B cell (primary cell): ENCODE data around the gene MICU1.

Source experiments
- EZH2 ChIP-seq: IDR thresholded peaks from 2 replicates; pipeline ENCODE4 v1.6.1; 2012; ENCODE audit warnings: borderline replicate concordance, low read depth, mild to moderate bottlenecking, moderate library complexity, low read length; ENCODE audit not compliant: insufficient read depth, poor library complexity, severe bottlenecking
- TF ChIP-seq, protein P1 (sequence below): fragments of 200-600 bp; IDR thresholded peaks from one replicate; pipeline ENCODE4 v1.8.0; 2022; ENCODE audit warnings: antibody characterized with exemption, mild to moderate bottlenecking

DNA sequence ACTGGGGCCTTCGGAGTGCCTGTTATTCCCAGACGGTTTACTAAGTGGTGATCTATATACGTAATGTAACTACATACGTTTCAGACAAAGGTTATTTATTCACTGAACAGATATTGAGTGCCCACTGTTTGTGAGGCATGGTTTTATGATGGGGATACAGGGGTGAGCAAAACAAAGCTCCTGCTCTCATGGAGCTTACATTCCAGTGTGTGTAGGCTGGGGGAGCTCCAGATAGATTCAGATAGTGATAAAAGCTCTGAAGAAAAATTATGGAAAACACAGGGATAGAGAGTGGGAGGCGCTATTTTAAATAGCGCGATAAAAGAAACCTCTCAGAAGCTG lies 270.7 kb downstream of the MICU1 start:
- TF ChIP-seq, protein P1, sequence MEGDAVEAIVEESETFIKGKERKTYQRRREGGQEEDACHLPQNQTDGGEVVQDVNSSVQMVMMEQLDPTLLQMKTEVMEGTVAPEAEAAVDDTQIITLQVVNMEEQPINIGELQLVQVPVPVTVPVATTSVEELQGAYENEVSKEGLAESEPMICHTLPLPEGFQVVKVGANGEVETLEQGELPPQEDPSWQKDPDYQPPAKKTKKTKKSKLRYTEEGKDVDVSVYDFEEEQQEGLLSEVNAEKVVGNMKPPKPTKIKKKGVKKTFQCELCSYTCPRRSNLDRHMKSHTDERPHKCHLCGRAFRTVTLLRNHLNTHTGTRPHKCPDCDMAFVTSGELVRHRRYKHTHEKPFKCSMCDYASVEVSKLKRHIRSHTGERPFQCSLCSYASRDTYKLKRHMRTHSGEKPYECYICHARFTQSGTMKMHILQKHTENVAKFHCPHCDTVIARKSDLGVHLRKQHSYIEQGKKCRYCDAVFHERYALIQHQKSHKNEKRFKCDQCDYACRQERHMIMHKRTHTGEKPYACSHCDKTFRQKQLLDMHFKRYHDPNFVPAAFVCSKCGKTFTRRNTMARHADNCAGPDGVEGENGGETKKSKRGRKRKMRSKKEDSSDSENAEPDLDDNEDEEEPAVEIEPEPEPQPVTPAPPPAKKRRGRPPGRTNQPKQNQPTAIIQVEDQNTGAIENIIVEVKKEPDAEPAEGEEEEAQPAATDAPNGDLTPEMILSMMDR = no peak
- TF ChIP-seq EZH2 = no peak
